Right cardiac atrium (tissue), 5 donors: ENCODE measurements around the gene FAF1. TPM values are rescaled to one million over a fixed set of nuclear protein-coding genes. Genes with fewer than 3 reads are reported as not detected.
"Not testable (repeated sequence)": the region's sequence is repeated elsewhere in the genome, so short reads cannot be mapped to it uniquely, and the experiment has no call there.

Experiments used
- ATAC-seq, 2 donors: fragments of 200-7000 bp; cut with Tn5 transposase; one replicate each; pipeline versions ENCODE4 v1.8.0 to v1.9.1; 2020; ENCODE audit warnings: moderate library complexity in 2 of 2, mild to moderate bottlenecking in 1 of 2
- DNase-seq, 3 donors: peaks; one replicate each; pipeline ENCODE4 v3.0.0-alpha.2; 2020
- H3K27ac ChIP-seq: one replicate; pipeline ENCODE4 v1.5.1; 2013; ENCODE audit warnings: mild to moderate bottlenecking, low read length, control low read depth, moderate library complexity
- H3K27me3 ChIP-seq: one replicate; pipeline ENCODE4 v1.6.1; 2013; ENCODE audit not compliant: control insufficient read depth, insufficient read depth
- H3K4me1 ChIP-seq: one replicate; pipeline ENCODE4 v1.6.1; 2013; ENCODE audit warnings: low read length; ENCODE audit not compliant: control insufficient read depth, insufficient read depth
- H3K4me3 ChIP-seq: one replicate; pipeline ENCODE4 v1.5.1; 2013; ENCODE audit warnings: low read length, control low read depth
- H3K9me3 ChIP-seq: one replicate; pipeline ENCODE4 v1.6.1; 2013; ENCODE audit warnings: low read length; ENCODE audit not compliant: control insufficient read depth
- WGBS: extraction: QIAGEN DNeasy Blood & Tissue Kit; methylation state at CpG from one replicate; pipeline ENCODE4 v1.1.7; 2013; 5-methylcytosine and 5-hydroxymethylcytosine counted together
- intact Hi-C, 4 donors: fragments of 100-400 bp; cut with DNase I; formaldehyde crosslinking; loops; one replicate each; pipeline versions ENCODE4 v1.11.0 to v1.14.0; 2022 to 2023
- polyA plus RNA-seq: library from polyadenylated mRNA; stranded (reverse); fragments of 200-250 nt; gene quantifications from one replicate; pipeline ENCODE4 v1.2.3, GENCODE V29; 2013
- total RNA-seq, 4 donors: library from RNA; stranded (reverse); fragmentation: NEBNext Ultra II Directional; extraction: Animal tissue kit (Norgen Biotek cat#: 25700); gene quantifications; one replicate each; pipeline ENCODE4 v1.2.1, GENCODE V29; 2021
- donor health status: healthy with polysubstance abuse.
- donor health status: DM: no; HTN: yes; CAD: no.
- donor health status: DM: no; HTN: no; CAD: no.
- donor health status: DM: no; HTN: yes; CAD: no; lungs with severe emphysema.
- donor health status: DM: yes; HTN: yes; CAD: no.

FAF1 gene
- total and polyA plus RNA-seq, 5 donors = 52.3 to 90.0 (median 74.7) TPM

- 96% methylated on average over 3 of the region's 3 CpGs for WGBS
- intact Hi-C loops = no loop called here
- no peak overlapping the region for H3K27ac ChIP-seq
- no peaks in the 10 kb centered on the region for H3K4me1 ChIP-seq
- no peaks in the 10 kb centered on the region for H3K9me3 ChIP-seq
- DNase-seq (no peak), ATAC-seq (no peak)
- no peaks in the 10 kb centered on the region for H3K27me3 ChIP-seq
- no peak overlapping the region for H3K4me3 ChIP-seq
Observed at GRCh38 chr1:50559421-50559820, 400.6 kb downstream of the FAF1 start.

GRCh38 chr1:50553921-50554320 lies 406.1 kb downstream of the FAF1 start:
- DNase-seq (no peak), ATAC-seq (no peak)
- WGBS = 80% methylated on average over 2 of the region's 2 CpGs
- no peaks in the 10 kb centered on the region for H3K27me3 ChIP-seq
- H3K9me3 ChIP-seq = no peaks in the 10 kb centered on the region
- intact Hi-C loops = no loop called here
- no peak overlapping the region for H3K27ac ChIP-seq
- H3K4me1 ChIP-seq = no peaks in the 10 kb centered on the region
- H3K4me3 ChIP-seq = no peak overlapping the region

GRCh38 chr1:50548243-50548642 lies 411.8 kb downstream of the FAF1 start:
- intact Hi-C loops = no loop called here
- Histone ChIP-seq H3K9me3 (no peaks in the 10 kb centered on the region), H3K27ac (no peak overlapping the region), H3K27me3 (no peaks in the 10 kb centered on the region), H3K4me1 (no peaks in the 10 kb centered on the region), H3K4me3 (no peak overlapping the region)
- ATAC-seq = no peak
- 100% methylated on average over 1 of the region's 1 CpG for WGBS
- no peak for DNase-seq

GRCh38 chr1:50542362-50542761 lies 417.7 kb downstream of the FAF1 start:
- H3K4me1 ChIP-seq = no peaks in the 10 kb centered on the region
- ATAC-seq (no peak), DNase-seq (no peak)
- no peaks in the 10 kb centered on the region for H3K27me3 ChIP-seq
- H3K4me3 ChIP-seq = no peak overlapping the region
- intact Hi-C loops = no loop called here
- no peak overlapping the region for H3K27ac ChIP-seq
- no peaks in the 10 kb centered on the region for H3K9me3 ChIP-seq

GRCh38 chr1:50538476-50538875 lies 421.6 kb downstream of the FAF1 start:
- 91% methylated on average over 1 of the region's 1 CpG for WGBS
- Histone ChIP-seq H3K27me3 (no peaks in the 10 kb centered on the region), H3K4me1 (no peaks in the 10 kb centered on the region), H3K9me3 (no peaks in the 10 kb centered on the region), H3K27ac (no peak overlapping the region), H3K4me3 (no peak overlapping the region)
- DNase-seq (no peak), ATAC-seq (no peak)
- intact Hi-C loops = no loop called here

- no peaks in the 10 kb centered on the region for H3K27me3 ChIP-seq
- DNase-seq (no peak), ATAC-seq (no peak)
- H3K27ac ChIP-seq = no peak overlapping the region
- H3K4me1 ChIP-seq = no peaks in the 10 kb centered on the region
- intact Hi-C loops = no loop called here
- 92% methylated on average over 1 of the region's 1 CpG for WGBS
- no peak overlapping the region for H3K4me3 ChIP-seq
- no peaks in the 10 kb centered on the region for H3K9me3 ChIP-seq
Observed at GRCh38 chr1:50531601-50532000, 428.5 kb downstream of the FAF1 start.

GRCh38 chr1:50531027-50531426 lies 429.0 kb downstream of the FAF1 start:
- no peak for DNase-seq
- no peak for ATAC-seq

GRCh38 chr1:50529510-50529909 lies 430.6 kb downstream of the FAF1 start:
- no peak for DNase-seq
- no peak for ATAC-seq

More at GRCh38 chr1:50531027-50531426, 429.0 kb downstream of the FAF1 start:
- intact Hi-C loops = no loop called here
- Histone ChIP-seq H3K27ac (no peak overlapping the region), H3K4me3 (no peak overlapping the region), H3K9me3 (no peaks in the 10 kb centered on the region), H3K27me3 (no peaks in the 10 kb centered on the region), H3K4me1 (no peaks in the 10 kb centered on the region)
- WGBS = 71% methylated on average over 2 of the region's 2 CpGs

GRCh38 chr1:50527987-50528320 lies 432.1 kb downstream of the FAF1 start:
- H3K9me3 ChIP-seq, ATAC-seq, intact Hi-C loops, H3K27ac ChIP-seq, DNase-seq, H3K4me1 ChIP-seq, H3K27me3 ChIP-seq, H3K4me3 ChIP-seq: not testable (repeated sequence)
- WGBS = over 99% methylated on average over 3 of the region's 3 CpGs

More at GRCh38 chr1:50529510-50529909, 430.6 kb downstream of the FAF1 start:
- Histone ChIP-seq H3K4me1 (no peaks in the 10 kb centered on the region), H3K4me3 (no peak overlapping the region), H3K27ac (no peak overlapping the region), H3K27me3 (no peaks in the 10 kb centered on the region), H3K9me3 (no peaks in the 10 kb centered on the region)
- intact Hi-C loops = no loop called here

GRCh38 chr1:50527249-50527986 lies 432.6 kb downstream of the FAF1 start:
- Histone ChIP-seq H3K27ac (no peak overlapping the region), H3K4me1 (no peaks in the 10 kb centered on the region), H3K4me3 (no peak overlapping the region), H3K9me3 (no peaks in the 10 kb centered on the region), H3K27me3 (no peaks in the 10 kb centered on the region)
- intact Hi-C loops = no loop called here
- DNase-seq = no peak
- 96% methylated on average over 3 of the region's 3 CpGs for WGBS
- no peak for ATAC-seq

- 99% methylated on average over 1 of the region's 1 CpG for whole genome bisulfite sequencing
- H3K27ac ChIP-seq = no peak overlapping the region
Observed at GRCh38 chr1:50526431-50526830, 433.6 kb downstream of the FAF1 start.

GRCh38 chr1:50523548-50523947 lies 436.5 kb downstream of the FAF1 start:
- Histone ChIP-seq H3K4me3 (no peak overlapping the region), H3K9me3 (no peaks in the 10 kb centered on the region), H3K27me3 (no peaks in the 10 kb centered on the region), H3K27ac (no peak overlapping the region), H3K4me1 (no peaks in the 10 kb centered on the region)
- intact Hi-C loops = no loop called here
- DNase-seq = no peak
- WGBS = 97% methylated on average over 3 of the region's 3 CpGs
- ATAC-seq = no peak

More at GRCh38 chr1:50526431-50526830, 433.6 kb downstream of the FAF1 start:
- intact Hi-C loops = no loop called here
- Histone ChIP-seq H3K27me3 (no peaks in the 10 kb centered on the region), H3K4me1 (no peaks in the 10 kb centered on the region), H3K4me3 (no peak overlapping the region), H3K9me3 (no peaks in the 10 kb centered on the region)
- ATAC-seq = no peak
- no peak for DNase-seq
